ENCODE results near the gene SEMA3A. TPM values are rescaled to one million over a fixed set of nuclear protein-coding genes. Genes with fewer than 3 reads are reported as not detected.
"Not testable (repeated sequence)": the region's sequence is repeated elsewhere in the genome, so short reads cannot be mapped to it uniquely, and the experiment has no call there.

Gene SEMA3A
- polyA plus RNA-seq, 1 experiment, result 6.8 TPM

- no peaks in the 10 kb centered on the region for H3K27me3 ChIP-seq (ENCODE audit: control insufficient read depth, insufficient read depth, low read length)
- DNase-seq (ENCODE audit: low read depth), result no peak
- no peak overlapping the region for H3K4me3 ChIP-seq (ENCODE audit: low read depth, low read length)
- no peak for TF ChIP-seq CTCF (IDR thresholded peaks at IDR 0.05; ENCODE audit: insufficient read depth, low read depth, low read length)
- POLR2A ChIA-PET, result no interaction called here
- no peaks in the 10 kb centered on the region for H3K36me3 ChIP-seq (ENCODE audit: control insufficient read depth, insufficient read depth, low read length)
- CTCF ChIA-PET, result no interaction called here
Observed at GRCh38 chr7:84069999-84070500, 124.5 kb downstream of the SEMA3A start.

GRCh38 chr7:84069033-84069432 lies 125.6 kb downstream of the SEMA3A start:
- no peak for TF ChIP-seq CTCF (IDR thresholded peaks at IDR 0.05; ENCODE audit: insufficient read depth, low read depth, low read length)
- no peak for DNase-seq (ENCODE audit: low read depth)
- CTCF ChIA-PET, result no interaction called here
- POLR2A ChIA-PET, result no interaction called here
- no peak overlapping the region for H3K4me3 ChIP-seq (ENCODE audit: low read depth, low read length)
- no peaks in the 10 kb centered on the region for H3K36me3 ChIP-seq (ENCODE audit: control insufficient read depth, insufficient read depth, low read length)
- no peaks in the 10 kb centered on the region for H3K27me3 ChIP-seq (ENCODE audit: control insufficient read depth, insufficient read depth, low read length)

GRCh38 chr7:84062489-84062901 lies 132.1 kb downstream of the SEMA3A start:
- H3K27me3 ChIP-seq (ENCODE audit: control insufficient read depth, insufficient read depth, low read length); H3K4me3 ChIP-seq (ENCODE audit: low read depth, low read length); CTCF ChIA-PET; DNase-seq (ENCODE audit: low read depth); POLR2A ChIA-PET; H3K36me3 ChIP-seq (ENCODE audit: control insufficient read depth, insufficient read depth, low read length): not testable (repeated sequence)

- Histone ChIP-seq H3K36me3 (ENCODE audit: control insufficient read depth, insufficient read depth, low read length) (no peaks in the 10 kb centered on the region), H3K27me3 (ENCODE audit: control insufficient read depth, insufficient read depth, low read length) (no peaks in the 10 kb centered on the region), H3K4me3 (ENCODE audit: low read depth, low read length) (no peak overlapping the region)
- DNase-seq (ENCODE audit: low read depth), result no peak
- POLR2A ChIA-PET, result no interaction called here
- CTCF ChIA-PET, result no interaction called here
- no peak for TF ChIP-seq CTCF (IDR thresholded peaks at IDR 0.05; ENCODE audit: insufficient read depth, low read depth, low read length)
Observed at GRCh38 chr7:84060760-84061261, 133.8 kb downstream of the SEMA3A start.

GRCh38 chr7:84060000-84060399 lies 134.6 kb downstream of the SEMA3A start:
- POLR2A ChIA-PET, result no interaction called here

More at GRCh38 chr7:84060000-84060399, 134.6 kb downstream of the SEMA3A start:
- no peak for DNase-seq (ENCODE audit: low read depth)
- TF ChIP-seq CTCF (IDR thresholded peaks at IDR 0.05; ENCODE audit: insufficient read depth, low read depth, low read length), result no peak
- H3K36me3 ChIP-seq (ENCODE audit: control insufficient read depth, insufficient read depth, low read length), result no peaks in the 10 kb centered on the region
- no peak overlapping the region for H3K4me3 ChIP-seq (ENCODE audit: low read depth, low read length)
- CTCF ChIA-PET, result no interaction called here
- H3K27me3 ChIP-seq (ENCODE audit: control insufficient read depth, insufficient read depth, low read length), result no peaks in the 10 kb centered on the region
